DOHH2 (cell line): ENCODE results near the gene FAM184B.

Experiments used
- EZH2phosphoT487 ChIP-seq: fragments of 200-600 bp; sonication (generic); IDR thresholded peaks from 2 replicates; pipeline ENCODE4 v1.6.1; 2017; ENCODE audit warnings: borderline replicate concordance, mild to moderate bottlenecking, antibody characterized with exemption, low read length, moderate library complexity, mixed read lengths
- TF ChIP-seq, protein P1 (sequence below): fragments of 200-600 bp; sonication (generic); IDR thresholded peaks from one replicate; pipeline ENCODE4 v1.5.1; 2014; ENCODE audit warnings: antibody characterized with exemption, mild to moderate bottlenecking, low read depth, low read length; ENCODE audit not compliant: poor library complexity, severe bottlenecking

DNA sequence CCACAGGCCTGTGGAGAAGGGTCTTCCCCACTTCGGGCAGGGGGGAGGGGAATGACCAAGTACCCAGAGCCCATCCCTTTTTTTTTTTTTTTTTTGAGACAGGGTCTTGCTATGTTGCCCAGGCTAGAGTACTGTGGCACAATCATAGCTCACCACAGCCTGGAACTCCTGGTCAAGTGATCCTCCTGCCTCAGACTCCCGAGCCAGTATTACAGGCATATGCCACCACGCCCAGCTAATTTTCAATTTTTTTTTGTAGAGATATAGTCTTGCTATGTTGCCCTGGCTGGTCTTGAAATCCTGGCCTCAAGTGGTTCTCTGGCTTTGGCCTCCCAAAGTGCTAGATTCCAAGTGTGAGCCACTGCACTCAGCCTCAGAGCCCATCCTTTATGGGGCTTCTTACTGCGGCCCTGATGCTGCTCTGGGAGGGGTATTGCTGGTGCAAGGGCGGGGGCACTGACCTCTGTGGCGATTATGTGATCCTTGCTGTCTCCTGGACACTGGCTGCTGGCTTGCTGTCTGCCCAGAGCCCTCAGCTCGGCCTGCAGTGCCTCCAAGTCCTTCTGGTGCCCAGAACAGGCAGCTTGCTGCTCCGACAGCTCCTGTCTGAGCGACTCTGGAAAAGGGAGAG is 134.1 kb downstream of the FAM184B start:
- TF ChIP-seq, protein P1, sequence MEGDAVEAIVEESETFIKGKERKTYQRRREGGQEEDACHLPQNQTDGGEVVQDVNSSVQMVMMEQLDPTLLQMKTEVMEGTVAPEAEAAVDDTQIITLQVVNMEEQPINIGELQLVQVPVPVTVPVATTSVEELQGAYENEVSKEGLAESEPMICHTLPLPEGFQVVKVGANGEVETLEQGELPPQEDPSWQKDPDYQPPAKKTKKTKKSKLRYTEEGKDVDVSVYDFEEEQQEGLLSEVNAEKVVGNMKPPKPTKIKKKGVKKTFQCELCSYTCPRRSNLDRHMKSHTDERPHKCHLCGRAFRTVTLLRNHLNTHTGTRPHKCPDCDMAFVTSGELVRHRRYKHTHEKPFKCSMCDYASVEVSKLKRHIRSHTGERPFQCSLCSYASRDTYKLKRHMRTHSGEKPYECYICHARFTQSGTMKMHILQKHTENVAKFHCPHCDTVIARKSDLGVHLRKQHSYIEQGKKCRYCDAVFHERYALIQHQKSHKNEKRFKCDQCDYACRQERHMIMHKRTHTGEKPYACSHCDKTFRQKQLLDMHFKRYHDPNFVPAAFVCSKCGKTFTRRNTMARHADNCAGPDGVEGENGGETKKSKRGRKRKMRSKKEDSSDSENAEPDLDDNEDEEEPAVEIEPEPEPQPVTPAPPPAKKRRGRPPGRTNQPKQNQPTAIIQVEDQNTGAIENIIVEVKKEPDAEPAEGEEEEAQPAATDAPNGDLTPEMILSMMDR = no peak
- TF ChIP-seq EZH2phosphoT487 = no peak
